Neural crest cell (in vitro differentiated cells): ENCODE measurements around the gene MEF2C. TPM values are rescaled to one million over a fixed set of nuclear protein-coding genes. Genes with fewer than 3 reads are reported as not detected.

ENCODE experiments used
- DNase-seq: peaks from one replicate; pipeline ENCODE4 v3.0.0; 2021; ENCODE audit warnings: low read depth, mixed read lengths, low spot score
- H3K27ac Mint-ChIP-seq: one replicate; pipeline ENCODE4 v1.8.0; 2021; ENCODE audit warnings: mild to moderate bottlenecking, mixed read lengths; ENCODE audit not compliant: unreplicated experiment
- H3K27me3 Mint-ChIP-seq: 2 replicates; pipeline ENCODE4 v1.8.0; 2021; ENCODE audit warnings: low read depth, mild to moderate bottlenecking, mixed read lengths
- H3K36me3 Mint-ChIP-seq: 2 replicates; pipeline ENCODE4 v1.8.0; 2021; ENCODE audit warnings: low read depth, mild to moderate bottlenecking, mixed read lengths
- H3K4me1 Mint-ChIP-seq: 2 replicates; pipeline ENCODE4 v1.8.0; 2021; ENCODE audit warnings: mixed read lengths
- H3K4me3 Mint-ChIP-seq: one replicate; pipeline ENCODE4 v1.8.0; 2021; ENCODE audit warnings: mild to moderate bottlenecking, mixed read lengths
- H3K9me3 Mint-ChIP-seq: 2 replicates; pipeline ENCODE4 v1.8.0; 2021; ENCODE audit warnings: mixed read lengths
- CTCF ChIP-seq: fragments of 200-600 bp; sonication (generic); conservative IDR thresholded peaks from 2 replicates; pipeline ENCODE4 v1.5.0; 2021; ENCODE audit warnings: antibody characterized with exemption, mild to moderate bottlenecking
- total RNA-seq: library from RNA; stranded (reverse); gene quantifications from 2 replicates; pipeline ENCODE4 v1.2.1, GENCODE V29; 2021

MEF2C gene
- total RNA-seq, 1 donor from 2014 or later = 46.0 TPM

GRCh38 chr5:88676637-88677375 is 206.2 kb downstream of the MEF2C start:
- Mint-ChIP-seq H3K36me3 (no peaks in the 10 kb centered on the region), H3K4me3 (peak overlapping the region; percentile 80), H3K4me1 (peaks cover 49% of the 10 kb centered on the region), H3K27ac (no peak overlapping the region), H3K27me3 (peaks cover 94% of the 10 kb centered on the region), H3K9me3 (no peaks in the 10 kb centered on the region)
- no peak for TF ChIP-seq CTCF
- DNase-seq = no peak

- Mint-ChIP-seq H3K27ac (peak overlapping the region; percentile 23), H3K4me1 (peaks cover 51% of the 10 kb centered on the region), H3K9me3 (no peaks in the 10 kb centered on the region), H3K27me3 (peaks cover 94% of the 10 kb centered on the region), H3K4me3 (peak overlapping the region; percentile 93), H3K36me3 (no peaks in the 10 kb centered on the region)
- no peak for TF ChIP-seq CTCF
- DNase-seq = peak; percentile 67
Measured at GRCh38 chr5:88675708-88676636, 207.0 kb downstream of the MEF2C start.

DNA sequence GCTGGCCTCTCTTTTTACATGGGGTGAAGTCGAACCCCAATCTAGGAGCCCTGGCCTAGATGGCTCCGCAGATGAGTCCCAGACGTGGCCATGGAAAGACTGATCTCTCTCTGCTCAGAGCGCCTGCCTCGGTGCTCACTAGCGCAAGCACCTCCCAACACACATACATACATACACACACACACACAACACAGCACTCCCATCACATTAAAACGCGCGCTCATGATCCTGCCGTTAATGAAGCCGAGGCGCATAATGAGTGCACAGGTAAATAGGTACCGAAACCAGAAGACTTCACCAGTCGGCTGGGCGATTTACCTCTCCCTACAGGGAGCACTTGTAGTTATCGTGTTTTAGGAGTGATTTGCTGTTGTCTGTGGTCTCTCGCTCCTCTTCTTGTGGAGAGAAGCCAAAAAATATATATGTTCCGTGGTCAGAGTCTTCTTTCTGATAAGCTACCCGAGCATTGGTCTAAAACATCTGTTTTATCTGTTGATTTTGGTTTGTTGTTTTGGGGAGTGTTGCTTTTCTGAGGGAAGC is 207.7 kb downstream of the MEF2C start:
- Mint-ChIP-seq H3K27ac (peak overlapping the region; percentile 23), H3K4me1 (peaks cover 49% of the 10 kb centered on the region), H3K9me3 (no peaks in the 10 kb centered on the region), H3K27me3 (peaks cover 91% of the 10 kb centered on the region), H3K36me3 (no peaks in the 10 kb centered on the region), H3K4me3 (peak overlapping the region; percentile 93)
- TF ChIP-seq CTCF = no peak
- DNase-seq = no peak

GRCh38 chr5:88674356-88675167 is 208.4 kb downstream of the MEF2C start:
- Mint-ChIP-seq H3K27ac (peak overlapping the region; percentile 93), H3K4me3 (peak overlapping the region; percentile 93), H3K27me3 (peaks cover 91% of the 10 kb centered on the region), H3K36me3 (peaks cover 4% of the 10 kb centered on the region), H3K4me1 (peaks cover 54% of the 10 kb centered on the region), H3K9me3 (no peaks in the 10 kb centered on the region)
- no peak for DNase-seq
- no peak for TF ChIP-seq CTCF
